ENCODE data around the gene SLC25A13.

The SLC25A13 gene

DNA sequence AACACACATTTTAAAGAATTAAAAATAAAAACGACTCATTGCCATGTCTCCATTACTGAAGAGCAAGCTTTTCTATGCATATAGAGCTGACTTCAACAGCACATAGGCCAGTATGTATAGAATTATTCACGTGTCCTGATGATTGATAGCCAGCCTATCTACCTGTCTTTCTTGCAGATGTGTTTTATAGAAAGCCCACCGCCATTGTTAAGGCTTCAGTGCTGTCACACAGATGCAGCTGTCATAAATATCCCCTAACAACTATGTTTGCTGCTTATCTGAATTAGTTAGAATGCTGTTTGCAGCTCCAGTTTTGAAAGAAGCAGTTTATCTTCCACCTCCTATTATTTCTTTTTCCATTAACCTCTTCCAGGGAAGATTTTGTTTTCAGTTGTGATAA lies 235.9 kb downstream of the SLC25A13 start:
- no peak for FAIRE-seq

DNA sequence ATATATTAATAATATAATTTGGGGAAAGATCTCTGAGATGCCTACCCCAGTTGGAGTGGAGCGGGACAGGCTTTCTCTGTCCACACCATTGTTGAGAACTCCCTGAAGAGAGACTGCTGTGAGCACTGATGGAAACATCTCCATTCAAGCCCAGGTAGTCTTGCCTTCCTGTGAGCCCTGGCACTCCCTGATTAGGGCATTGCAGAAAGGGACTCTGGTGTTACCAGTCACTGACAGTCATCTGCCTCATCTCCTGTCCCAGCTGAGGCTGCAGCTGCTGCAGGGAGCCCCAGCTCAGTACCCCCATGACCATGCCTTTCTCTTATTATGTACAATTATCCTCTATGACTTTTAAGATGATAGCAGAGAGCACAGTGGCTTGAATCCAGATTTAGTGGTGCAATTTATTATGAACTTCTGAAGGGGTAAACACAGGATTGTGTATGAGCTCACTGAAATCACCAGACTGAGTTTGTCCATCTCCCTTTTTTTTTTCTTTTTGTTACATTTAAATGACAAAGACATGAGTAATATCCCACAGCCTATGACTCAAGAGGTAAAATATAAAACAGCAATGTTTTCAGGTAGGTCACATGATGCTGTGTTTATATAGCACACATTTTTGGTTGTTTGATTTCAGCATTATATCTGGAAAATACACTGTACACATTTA lies 236.9 kb downstream of the SLC25A13 start:
- no peak for FAIRE-seq

DNA sequence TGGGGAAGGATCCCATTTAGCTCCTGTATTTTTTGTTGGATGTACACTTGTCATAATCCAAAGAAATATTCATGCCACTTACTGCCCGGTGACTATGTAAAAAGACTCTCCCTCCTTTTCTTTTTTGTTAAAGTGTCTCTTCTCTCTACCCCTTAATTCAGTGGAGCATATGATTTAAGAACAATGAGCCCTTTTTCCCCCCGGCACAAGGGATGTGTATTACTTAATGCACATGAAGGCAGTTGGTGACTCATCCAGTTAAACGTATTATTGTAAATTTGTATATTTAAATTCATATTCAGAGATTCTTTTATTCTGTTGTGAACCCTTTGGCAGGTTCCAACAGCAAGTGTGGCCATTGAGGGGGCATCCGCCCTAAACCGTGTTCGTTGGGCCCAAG lies 241.9 kb downstream of the SLC25A13 start:
- no peak for FAIRE-seq

DNA sequence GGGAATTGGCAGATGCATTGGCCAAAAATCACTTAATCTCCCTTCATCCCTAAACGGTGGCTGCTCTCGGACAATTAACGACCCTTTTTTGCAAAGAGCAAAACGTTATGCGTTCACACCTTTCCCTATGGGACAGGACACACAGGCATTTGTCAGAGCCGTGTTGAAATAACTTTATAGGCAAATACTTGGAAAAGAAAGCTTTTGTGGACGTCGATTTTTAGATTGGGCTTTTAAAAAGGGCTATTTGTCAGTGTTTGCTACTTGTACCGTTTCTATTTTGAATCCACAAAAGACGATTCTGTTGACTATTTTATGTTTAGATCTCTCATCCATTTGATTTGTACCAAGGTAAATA lies 245.6 kb downstream of the SLC25A13 start:
- FAIRE-seq = no peak

DNA sequence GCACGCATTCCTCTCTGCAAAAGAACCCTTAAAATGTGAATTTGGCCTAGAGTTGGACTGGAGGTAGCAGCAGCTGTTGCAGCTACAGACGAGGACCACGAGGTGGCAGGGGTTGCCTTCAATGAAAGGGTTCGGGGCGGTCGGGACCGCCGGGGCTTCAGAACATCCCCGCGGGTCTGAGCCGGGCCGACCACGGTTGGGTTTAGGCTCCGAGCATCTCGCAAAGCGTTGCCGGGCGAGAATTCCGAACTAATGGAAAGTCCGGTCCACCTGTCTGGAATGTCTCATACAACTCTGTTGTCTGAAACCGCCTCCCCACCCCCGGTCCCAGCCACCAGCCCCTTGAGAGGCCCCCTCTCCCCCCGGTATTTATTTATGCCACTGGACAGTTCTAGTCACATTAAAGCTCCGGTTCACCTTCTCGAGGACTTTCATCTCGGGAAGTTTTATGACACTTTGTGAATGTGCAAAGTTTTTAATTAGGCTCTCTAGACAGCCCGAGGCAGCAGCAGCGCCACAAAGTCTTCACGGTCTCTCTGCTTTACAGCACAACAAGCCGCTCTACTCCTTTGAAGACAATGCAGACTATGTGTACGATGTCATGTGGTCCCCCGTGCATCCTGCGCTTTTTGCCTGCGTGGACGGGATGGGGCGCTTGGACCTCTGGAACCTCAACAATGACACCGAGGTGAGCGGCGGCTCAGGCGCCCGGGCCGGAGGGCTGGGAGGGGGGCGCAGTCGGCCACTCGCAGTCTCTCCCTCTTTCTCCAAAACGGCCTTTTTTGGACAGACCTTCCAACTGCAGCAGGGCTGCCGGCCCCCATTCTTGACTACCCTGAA lies 246.2 kb downstream of the SLC25A13 start:
- no peak for FAIRE-seq

DNA sequence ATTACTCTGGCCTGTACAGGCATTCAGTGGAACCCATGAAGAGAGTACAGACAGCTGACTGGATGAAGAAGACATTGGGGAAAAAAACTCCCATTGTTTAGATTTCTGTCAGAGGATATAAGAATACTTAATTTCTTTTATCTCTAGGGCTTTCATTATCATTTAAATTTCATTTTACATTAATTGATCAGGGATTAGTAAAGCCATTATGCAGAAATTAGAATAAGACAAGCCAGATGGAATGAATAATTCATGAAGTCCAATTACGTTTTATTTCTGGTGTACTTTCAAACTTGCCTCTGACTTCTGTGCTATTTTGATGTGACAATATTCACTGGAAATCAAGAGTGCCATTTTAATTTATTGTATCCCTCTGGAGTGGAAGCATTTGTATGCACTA lies 247.0 kb downstream of the SLC25A13 start:
- FAIRE-seq = no peak

All from endometrium (tissue), 2 donors.